Measurements from ENCODE around the gene NFATC1.

DNA sequence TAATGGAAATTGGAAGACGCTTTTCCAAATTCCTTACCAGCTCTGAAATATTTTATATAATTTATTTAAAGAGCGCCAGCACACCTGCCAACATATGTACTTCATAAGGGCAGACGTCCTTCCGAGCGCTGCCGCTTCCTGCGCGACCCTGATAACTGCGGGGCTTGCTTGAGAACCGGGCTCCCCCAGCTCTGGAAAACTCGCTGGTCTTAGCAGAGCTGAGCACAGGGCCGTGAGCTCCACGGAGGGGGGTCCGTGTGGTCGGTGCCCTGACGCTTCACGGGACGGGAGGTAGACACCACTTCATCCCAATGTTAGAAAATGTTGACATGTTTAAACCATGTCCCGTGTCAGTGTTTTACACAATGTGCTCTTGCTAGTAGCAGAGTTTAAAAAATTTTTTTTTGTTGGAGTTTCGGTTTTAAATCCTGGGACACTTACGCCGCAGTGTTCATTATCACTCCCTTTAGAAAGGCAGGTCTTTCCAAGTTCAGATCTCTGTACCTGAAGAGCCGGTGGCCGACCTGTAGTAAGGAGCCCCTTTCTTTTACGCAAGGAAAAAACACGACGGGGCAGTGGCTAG, 1.6 kb downstream of the NFATC1 start:
- TF ChIP-seq, protein P1, sequence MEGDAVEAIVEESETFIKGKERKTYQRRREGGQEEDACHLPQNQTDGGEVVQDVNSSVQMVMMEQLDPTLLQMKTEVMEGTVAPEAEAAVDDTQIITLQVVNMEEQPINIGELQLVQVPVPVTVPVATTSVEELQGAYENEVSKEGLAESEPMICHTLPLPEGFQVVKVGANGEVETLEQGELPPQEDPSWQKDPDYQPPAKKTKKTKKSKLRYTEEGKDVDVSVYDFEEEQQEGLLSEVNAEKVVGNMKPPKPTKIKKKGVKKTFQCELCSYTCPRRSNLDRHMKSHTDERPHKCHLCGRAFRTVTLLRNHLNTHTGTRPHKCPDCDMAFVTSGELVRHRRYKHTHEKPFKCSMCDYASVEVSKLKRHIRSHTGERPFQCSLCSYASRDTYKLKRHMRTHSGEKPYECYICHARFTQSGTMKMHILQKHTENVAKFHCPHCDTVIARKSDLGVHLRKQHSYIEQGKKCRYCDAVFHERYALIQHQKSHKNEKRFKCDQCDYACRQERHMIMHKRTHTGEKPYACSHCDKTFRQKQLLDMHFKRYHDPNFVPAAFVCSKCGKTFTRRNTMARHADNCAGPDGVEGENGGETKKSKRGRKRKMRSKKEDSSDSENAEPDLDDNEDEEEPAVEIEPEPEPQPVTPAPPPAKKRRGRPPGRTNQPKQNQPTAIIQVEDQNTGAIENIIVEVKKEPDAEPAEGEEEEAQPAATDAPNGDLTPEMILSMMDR (IDR thresholded peaks at IDR 0.05) = no peak
- no peak for TF ChIP-seq POLR2A (IDR thresholded peaks at IDR 0.05)
